B cell (primary cell): Measurements from ENCODE around the gene FTMT. TPM values are rescaled to one million over a fixed set of nuclear protein-coding genes. Genes with fewer than 3 reads are reported as not detected.

Experiments used
- ATAC-seq: fragments of 200-7000 bp; cut with Tn5 transposase; one replicate; pipeline ENCODE4 v1.10.0; 2021; ENCODE audit warnings: low read depth, mild to moderate bottlenecking, moderate number of reproducible peaks, moderate library complexity
- CTCF ChIA-PET: fragments of 350-600 bp; sonication (Branson Sonifier 250); formaldehyde crosslinking; loops from one replicate; lab custom pipeline; 2021; ENCODE audit warnings: antibody characterized with exemption, inconsistent platforms; lab: Charles Lee
- POLR2A ChIA-PET: fragments of 350-600 bp; sonication (Branson Sonifier 250); formaldehyde crosslinking; loops from one replicate; lab custom pipeline; 2021; ENCODE audit warnings: antibody characterized with exemption; lab: Charles Lee
- DNase-seq: peaks from one replicate; pipeline ENCODE4 v3.0.0; 2013
- H2AFZ ChIP-seq: 2 replicates; pipeline ENCODE4 v1.6.1; 2012; ENCODE audit warnings: mild to moderate bottlenecking, low read depth, low read length; ENCODE audit not compliant: insufficient read depth, poor library complexity, severe bottlenecking
- H3K27ac ChIP-seq, 2 donors: 1 replicate in 1 of 2; 2 replicates in 1 of 2; pipeline ENCODE4 v1.5.1; 2012 to 2013; ENCODE audit warnings: low read length in 2 of 2, mild to moderate bottlenecking in 2 of 2, moderate library complexity in 1 of 2
- H3K27me3 ChIP-seq, 4 experiments: fragments of 200-600 bp in 1 of 4; sonication (generic) in 1 of 4; replicated peaks in 1 of 4; 1 replicate in 2 of 4; 2 replicates in 2 of 4; pipeline versions ENCODE4 v1.6.1 to v1.7.0; 2013 to 2016; ENCODE audit warnings: low read length in 3 of 4, mild to moderate bottlenecking in 2 of 4, mixed read lengths in 1 of 4, moderate library complexity in 1 of 4; ENCODE audit not compliant: insufficient read depth in 4 of 4, control insufficient read depth in 3 of 4; ENCODE audit errors: control extremely low read depth in 1 of 4
- H3K36me3 ChIP-seq, 2 experiments: replicated peaks in 1 of 2; 1 replicate in 1 of 2; 2 replicates in 1 of 2; pipeline versions ENCODE4 v1.6.1 to v1.7.1; 2013; ENCODE audit warnings: low read length in 1 of 2; ENCODE audit not compliant: insufficient read depth in 2 of 2, control insufficient read depth in 1 of 2; ENCODE audit errors: control extremely low read depth in 1 of 2, extremely low read depth in 1 of 2
- H3K4me1 ChIP-seq, 2 donors: fragments of 200-600 bp in 1 of 2; sonication (generic) in 1 of 2; 1 replicate in 1 of 2; 2 replicates in 1 of 2; pipeline versions ENCODE4 v1.5.1 to v1.6.1; 2013 to 2017; ENCODE audit warnings: low read length in 2 of 2; ENCODE audit not compliant: control insufficient read depth in 2 of 2, insufficient read depth in 2 of 2
- H3K4me2 ChIP-seq: replicated peaks from 2 replicates; pipeline ENCODE3; 2012; ENCODE audit warnings: mild to moderate bottlenecking, low read depth, low read length; ENCODE audit not compliant: poor library complexity, severe bottlenecking
- H3K4me3 ChIP-seq, 5 experiments: fragments of 200-600 bp in 1 of 5; sonication (generic) in 1 of 5; 1 replicate in 3 of 5; 2 replicates in 2 of 5; pipeline versions ENCODE4 v1.5.1 to v1.7.0; 2011 to 2016; ENCODE audit warnings: low read length in 4 of 5, mild to moderate bottlenecking in 4 of 5, low read depth in 2 of 5, control low read depth in 1 of 5, moderate library complexity in 1 of 5; ENCODE audit not compliant: insufficient read depth in 1 of 5; ENCODE audit errors: control extremely low read depth in 1 of 5, extremely low read depth in 1 of 5
- H3K79me2 ChIP-seq: fragments of 200-600 bp; sonication (generic); one replicate; pipeline ENCODE4 v1.6.0; 2016; ENCODE audit warnings: low read length; ENCODE audit not compliant: control insufficient read depth, insufficient read depth
- H3K9ac ChIP-seq: fragments of 200-600 bp; sonication (generic); 2 replicates; pipeline ENCODE4 v1.6.1; 2017; ENCODE audit warnings: mild to moderate bottlenecking, low read length, moderate library complexity
- H3K9me3 ChIP-seq, 3 donors: one replicate each; pipeline versions ENCODE4 v1.6.1 to v1.7.1; 2013; ENCODE audit warnings: low read length in 2 of 3; ENCODE audit not compliant: control insufficient read depth in 2 of 3, insufficient read depth in 1 of 3; ENCODE audit errors: control extremely low read depth in 1 of 3
- H4K20me1 ChIP-seq: 2 replicates; pipeline ENCODE4 v1.6.0; 2012; ENCODE audit warnings: mild to moderate bottlenecking, low read length; ENCODE audit not compliant: insufficient read depth, control insufficient read depth, poor library complexity, severe bottlenecking
- H3K27ac Mint-ChIP-seq: one replicate; pipeline ENCODE4 v1.8.0; 2021; ENCODE audit warnings: mixed read lengths
- H3K27me3 Mint-ChIP-seq: one replicate; pipeline ENCODE4 v1.8.0; 2021; ENCODE audit warnings: mixed read lengths
- H3K4me1 Mint-ChIP-seq: one replicate; pipeline ENCODE4 v1.8.0; 2021; ENCODE audit warnings: mixed read lengths
- H3K4me3 Mint-ChIP-seq: one replicate; pipeline ENCODE4 v1.8.0; 2021; ENCODE audit warnings: mixed read lengths
- H3K9me3 Mint-ChIP-seq: one replicate; pipeline ENCODE4 v1.8.0; 2022; ENCODE audit warnings: mixed read lengths; ENCODE audit not compliant: insufficient read depth
- CTCF ChIP-seq: fragments of 200-600 bp; IDR thresholded peaks from one replicate; pipeline ENCODE4 v1.8.0; 2022; ENCODE audit warnings: antibody characterized with exemption, mild to moderate bottlenecking
- EZH2 ChIP-seq: IDR thresholded peaks from 2 replicates; pipeline ENCODE4 v1.6.1; 2012; ENCODE audit warnings: borderline replicate concordance, low read depth, mild to moderate bottlenecking, moderate library complexity, low read length; ENCODE audit not compliant: insufficient read depth, poor library complexity, severe bottlenecking
- intact Hi-C: fragments of 100-400 bp; cut with micrococcal nuclease; formaldehyde crosslinking; loops from one replicate; pipeline ENCODE4 v1.10.0; 2022
- polyA plus RNA-seq: library from polyadenylated mRNA; depleted of rRNA; stranded (reverse); fragments of >200 nt; gene quantifications from 2 replicates; pipeline ENCODE4 v1.2.3, GENCODE V29; 2012
- total RNA-seq, 2 donors: library from RNA; stranded (reverse); fragments of 120-200 nt in 1 of 2; gene quantifications; 1 replicate in 1 of 2; 2 replicates in 1 of 2; pipeline versions ENCODE4 v1.2.3 to v1.2.4, GENCODE V29; 2013 to 2022

Gene FTMT
- total and polyA plus RNA-seq, 2 donors (not counting 1 experiment from before 2014, with no cell fraction given) = not detected

- no peak overlapping the region for H3K9ac ChIP-seq
- Mint-ChIP-seq H3K27me3 (no peaks in the 10 kb centered on the region), H3K4me3 (no peak overlapping the region), H3K27ac (no peak overlapping the region), H3K9me3 (no peaks in the 10 kb centered on the region), H3K4me1 (no peaks in the 10 kb centered on the region)
- no peaks in the 10 kb centered on the region for H3K9me3 ChIP-seq
- no peaks in the 10 kb centered on the region for H3K4me1 ChIP-seq
- no peak overlapping the region for H3K4me2 ChIP-seq
- no peaks in the 10 kb centered on the region for H3K27me3 ChIP-seq
- H4K20me1 ChIP-seq = no peaks in the 10 kb centered on the region
- ATAC-seq (no peak), DNase-seq (no peak)
- H3K79me2 ChIP-seq = no peaks in the 10 kb centered on the region
- no peaks in the 10 kb centered on the region for H3K36me3 ChIP-seq
- H3K4me3 ChIP-seq = no peak overlapping the region
- H2AFZ ChIP-seq = no peak overlapping the region
- H3K27ac ChIP-seq = no peak overlapping the region
- POLR2A ChIA-PET = no interaction called here
- no peak for TF ChIP-seq CTCF
- no peak for TF ChIP-seq EZH2
- CTCF ChIA-PET = no interaction called here
- intact Hi-C loops = no loop called here
Measured at GRCh38 chr5:121899346-121899745, 47.7 kb downstream of the FTMT start.

Other genes with a start within 250 kb of the FTMT start
- gene SRFBP1, start 110.1 kb downstream of the FTMT start, total RNA-seq = 12.6 and 13.7 TPM in 2 replicates
- 2.6 and 3.3 TPM in 2 replicates for gene SRFBP1, start 110.1 kb downstream of the FTMT start, polyA plus RNA-seq
- gene LOX, start 226.4 kb downstream of the FTMT start, total RNA-seq = not detected in 2 replicates
- gene LOX, start 226.4 kb downstream of the FTMT start, polyA plus RNA-seq = not detected in 2 replicates